ENCODE results near the gene TOMM20. TPM values are rescaled to one million over a fixed set of nuclear protein-coding genes. Genes with fewer than 3 reads are reported as not detected.

TOMM20 gene
- total RNA-seq, 1 donor from 2014 or later, result 212 TPM

GRCh38 chr1:235068158-235069121, 60.2 kb downstream of the TOMM20 start:
- H3K9me3 ChIP-seq (ENCODE audit: low read depth), result no peaks in the 10 kb centered on the region
- H3K36me3 ChIP-seq, result no peaks in the 10 kb centered on the region
- peaks cover 10% of the 10 kb centered on the region for H3K27me3 Mint-ChIP-seq (ENCODE audit: insufficient read depth, low read depth)
- H3K4me2 ChIP-seq, result no peak overlapping the region
- no peak overlapping the region for H3K9ac ChIP-seq
- TF ChIP-seq EZH2phosphoT487 (IDR thresholded peaks at IDR 0.05) (no peak), CTCF (IDR thresholded peaks at IDR 0.05) (no peak), EZH2 (IDR thresholded peaks at IDR 0.05) (no peak)
- no peaks in the 10 kb centered on the region for H4K20me1 ChIP-seq (ENCODE audit: low read depth)
- H3K4me3 Mint-ChIP-seq, result no peak overlapping the region
- peak overlapping the region; percentile 33 for H3K27ac Mint-ChIP-seq
- no peaks in the 10 kb centered on the region for H3K27me3 ChIP-seq
- no peaks in the 10 kb centered on the region for H3F3A ChIP-seq (ENCODE audit: low read depth)
- H2AFZ ChIP-seq (replicated peaks), result no peak overlapping the region
- H3K4me1 ChIP-seq, result no peaks in the 10 kb centered on the region
- no peak for DNase-seq (ENCODE audit: low spot score)
- no peaks in the 10 kb centered on the region for H3K9me3 Mint-ChIP-seq
- H3K4me3 ChIP-seq, result no peak overlapping the region
- no peaks in the 10 kb centered on the region for H3K79me2 ChIP-seq (ENCODE audit: low read depth)
- no peak overlapping the region for H3K27ac ChIP-seq
- peaks cover 24% of the 10 kb centered on the region for H3K4me1 Mint-ChIP-seq
- H3K36me3 Mint-ChIP-seq, result no peaks in the 10 kb centered on the region

GRCh38 chr1:235067396-235068157, 61.1 kb downstream of the TOMM20 start:
- no peaks in the 10 kb centered on the region for H3K9me3 ChIP-seq (ENCODE audit: low read depth)
- H3F3A ChIP-seq (ENCODE audit: low read depth), result no peaks in the 10 kb centered on the region
- Mint-ChIP-seq H3K36me3 (no peaks in the 10 kb centered on the region), H3K27ac (peak overlapping the region; percentile 95), H3K27me3 (ENCODE audit: insufficient read depth, low read depth) (peaks cover 6% of the 10 kb centered on the region), H3K4me1 (peaks cover 22% of the 10 kb centered on the region), H3K9me3 (no peaks in the 10 kb centered on the region), H3K4me3 (peak overlapping the region; percentile 46)
- no peak overlapping the region for H2AFZ ChIP-seq (replicated peaks)
- no peaks in the 10 kb centered on the region for H4K20me1 ChIP-seq (ENCODE audit: low read depth)
- H3K27ac ChIP-seq, result no peak overlapping the region
- TF ChIP-seq CTCF (IDR thresholded peaks at IDR 0.05) (no peak), EZH2 (IDR thresholded peaks at IDR 0.05) (no peak), EZH2phosphoT487 (IDR thresholded peaks at IDR 0.05) (no peak)
- no peaks in the 10 kb centered on the region for H3K27me3 ChIP-seq
- no peak for DNase-seq (ENCODE audit: low spot score)
- H3K36me3 ChIP-seq, result no peaks in the 10 kb centered on the region
- no peak overlapping the region for H3K4me2 ChIP-seq
- no peaks in the 10 kb centered on the region for H3K79me2 ChIP-seq (ENCODE audit: low read depth)
- H3K4me3 ChIP-seq, result no peak overlapping the region
- no peak overlapping the region for H3K9ac ChIP-seq
- no peaks in the 10 kb centered on the region for H3K4me1 ChIP-seq

GRCh38 chr1:235063068-235063765, 65.4 kb downstream of the TOMM20 start:
- no peak overlapping the region for H3K27ac Mint-ChIP-seq
- H3K36me3 Mint-ChIP-seq, result no peaks in the 10 kb centered on the region
- peaks cover 34% of the 10 kb centered on the region for H3K4me1 Mint-ChIP-seq

More at GRCh38 chr1:235063068-235063765, 65.4 kb downstream of the TOMM20 start:
- Histone ChIP-seq H2AFZ (replicated peaks) (no peak overlapping the region), H3K79me2 (ENCODE audit: low read depth) (no peaks in the 10 kb centered on the region), H3K4me2 (no peak overlapping the region), H3K9ac (no peak overlapping the region), H3K4me1 (peaks cover 15% of the 10 kb centered on the region), H4K20me1 (ENCODE audit: low read depth) (no peaks in the 10 kb centered on the region), H3K9me3 (ENCODE audit: low read depth) (no peaks in the 10 kb centered on the region), H3K4me3 (no peak overlapping the region), H3K27me3 (no peaks in the 10 kb centered on the region), H3K36me3 (no peaks in the 10 kb centered on the region), H3K27ac (no peak overlapping the region), H3F3A (ENCODE audit: low read depth) (peaks cover 20% of the 10 kb centered on the region)
- H3K9me3 Mint-ChIP-seq, result no peaks in the 10 kb centered on the region
- peaks cover 7% of the 10 kb centered on the region for H3K27me3 Mint-ChIP-seq (ENCODE audit: insufficient read depth, low read depth)
- no peak for TF ChIP-seq EZH2phosphoT487 (IDR thresholded peaks at IDR 0.05)
- no peak for TF ChIP-seq EZH2 (IDR thresholded peaks at IDR 0.05)
- TF ChIP-seq CTCF (IDR thresholded peaks at IDR 0.05), result no peak
- no peak overlapping the region for H3K4me3 Mint-ChIP-seq
- DNase-seq (ENCODE audit: low spot score), result no peak

Data from neural progenitor cell (in vitro differentiated cells).